HG02884 (cell line): ENCODE results near the gene ACSF3.
"Not testable (repeated sequence)": the region's sequence is repeated elsewhere in the genome, so short reads cannot be mapped to it uniquely, and the experiment has no call there.

Source experiments
- ATAC-seq: cut with Tn5 transposase; IDR thresholded peaks from one replicate; pipeline ENCODE4 v1.9.1; 2021; ENCODE audit warnings: mild to moderate bottlenecking, moderate library complexity; ENCODE audit not compliant: unreplicated experiment

The ACSF3 gene

DNA sequence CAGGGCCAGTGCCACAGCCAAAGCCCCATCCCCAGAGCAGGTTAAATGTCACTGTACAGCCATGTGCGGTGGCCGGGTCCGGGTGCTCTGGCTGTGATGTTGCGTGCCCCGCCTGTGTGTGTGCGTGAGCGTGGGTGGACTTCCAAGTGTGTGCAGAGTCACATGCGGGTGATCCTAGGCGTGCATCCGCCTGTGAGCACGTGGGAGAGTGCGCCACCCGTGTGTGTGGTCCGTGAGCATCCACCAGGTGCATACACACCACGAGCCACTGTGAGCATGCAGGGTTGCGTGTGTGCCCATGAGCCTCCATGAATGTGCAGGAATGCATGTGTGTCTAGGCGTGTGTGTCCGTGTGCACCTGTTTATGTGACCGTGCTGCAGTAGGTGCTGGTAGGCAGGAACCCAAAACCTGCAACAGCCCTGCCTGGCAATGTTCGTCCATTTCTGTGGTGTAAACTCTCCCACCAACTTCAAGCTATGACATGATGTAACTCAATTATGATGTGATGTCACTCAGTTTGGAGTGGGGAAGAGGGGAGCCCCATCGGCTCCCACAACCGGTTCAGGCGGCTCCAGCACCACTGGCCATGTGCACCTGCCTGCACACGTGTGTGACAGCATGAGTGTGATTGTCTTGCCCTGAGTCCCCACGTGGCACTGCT is 37.6 kb upstream of the ACSF3 start:
- ATAC-seq: no peak

DNA sequence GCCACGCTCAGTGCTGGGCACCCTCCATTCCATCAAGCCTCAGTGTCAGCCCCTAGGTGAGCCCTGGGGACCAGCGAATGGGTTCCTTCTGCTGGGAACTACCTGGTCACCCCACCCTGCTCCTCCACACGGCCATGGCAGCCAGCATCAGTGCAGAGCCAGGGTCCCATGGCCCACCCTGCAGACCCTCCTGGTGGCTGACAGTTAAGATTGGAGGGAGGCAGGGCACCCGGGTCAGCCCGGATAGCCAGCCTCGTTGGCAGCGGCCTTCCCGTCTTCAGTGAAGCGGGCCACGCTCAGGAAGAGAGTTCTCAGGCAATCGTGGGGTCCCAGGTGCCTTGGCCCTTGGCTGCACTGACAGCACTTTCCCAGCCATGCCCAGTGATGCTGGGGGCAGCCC is 37.1 kb upstream of the ACSF3 start:
- ATAC-seq: no peak

DNA sequence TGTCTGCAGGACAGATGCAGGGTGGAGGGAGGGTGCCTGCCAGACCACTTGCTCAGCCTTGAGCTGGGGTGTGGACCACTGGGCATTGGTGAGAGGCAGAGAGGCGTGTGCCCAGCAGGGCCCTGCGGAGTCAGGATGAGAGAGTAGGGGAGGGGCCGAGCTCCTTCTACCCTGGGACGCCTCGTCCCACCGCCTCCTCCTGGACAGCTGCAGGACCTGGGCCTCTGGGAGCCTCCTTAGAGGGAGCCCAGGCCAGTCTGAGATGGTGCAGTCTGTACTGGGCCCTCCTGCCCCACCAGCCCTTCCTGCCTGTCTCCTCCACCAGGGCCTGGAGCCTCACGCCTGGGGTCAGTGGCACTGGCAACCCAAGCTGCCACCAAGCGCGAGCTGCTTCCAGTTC is 35.9 kb upstream of the ACSF3 start:
- no peak for ATAC-seq

DNA sequence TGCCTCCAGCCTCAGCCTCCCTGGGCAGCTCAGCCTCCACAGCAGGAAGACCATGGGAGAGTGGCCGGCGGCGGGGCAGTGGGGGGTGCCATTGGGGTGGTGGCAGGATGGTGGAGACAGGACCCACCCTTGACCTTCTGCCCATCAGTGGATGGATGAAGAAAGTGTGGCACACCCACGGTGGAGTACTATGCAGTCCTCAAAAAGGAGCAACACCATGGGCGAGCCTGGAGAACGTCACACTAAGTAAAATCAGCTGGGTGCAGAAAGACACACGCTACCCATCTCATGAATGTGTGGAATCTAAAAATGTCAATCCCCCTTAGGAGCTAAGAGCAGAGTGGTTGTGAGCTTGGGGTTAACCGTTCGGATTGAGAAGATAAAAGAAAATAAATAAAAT is 34.8 kb upstream of the ACSF3 start:
- ATAC-seq: no peak

DNA sequence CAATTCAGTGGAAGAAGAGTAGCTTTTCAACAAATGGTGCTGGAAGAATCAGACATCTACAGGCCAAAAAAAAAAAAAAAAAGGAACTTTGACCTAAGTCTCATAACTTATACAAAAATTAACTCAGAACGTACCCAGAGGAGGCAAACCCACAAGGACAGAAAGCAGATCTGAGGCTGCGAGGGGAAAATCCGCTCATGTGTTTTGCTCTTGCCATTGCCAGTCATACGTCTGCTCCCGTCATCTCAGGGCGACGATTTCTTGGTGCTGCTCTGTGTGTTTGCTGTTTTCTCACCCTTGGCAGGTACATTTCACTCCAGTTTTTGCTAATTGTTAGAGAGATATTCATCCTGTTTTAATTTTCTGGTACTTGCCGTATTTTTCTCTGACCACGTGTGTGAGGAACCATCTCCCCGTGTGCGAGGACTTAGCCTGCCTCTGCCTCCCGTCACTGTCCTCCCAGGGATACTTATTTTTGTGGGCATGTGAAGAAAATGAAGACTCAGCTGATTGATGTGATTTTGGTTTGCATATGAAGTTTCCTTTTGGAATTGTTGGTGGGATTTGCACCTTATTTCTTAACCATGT is 33.4 kb upstream of the ACSF3 start:
- no peak for ATAC-seq

DNA sequence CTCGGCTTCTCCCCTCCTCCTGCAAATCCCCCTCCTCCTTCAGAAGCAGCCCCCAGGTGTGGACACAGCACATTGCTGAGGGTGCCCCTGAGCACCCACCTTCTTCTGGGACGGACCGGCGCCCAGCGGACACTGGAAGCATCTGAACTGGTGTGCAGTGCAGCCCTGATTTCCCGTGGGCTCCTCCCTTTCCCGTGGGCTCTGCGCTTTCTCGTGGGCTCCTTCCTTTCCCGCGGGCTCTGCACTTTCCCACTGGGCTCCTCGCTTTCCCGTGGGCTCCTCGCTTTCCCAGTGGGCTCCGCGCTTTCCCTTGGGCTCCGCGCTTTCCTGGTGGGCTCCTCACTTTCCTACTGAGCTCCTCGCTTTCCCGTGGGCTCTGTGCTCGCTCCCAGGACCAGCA is 32.6 kb upstream of the ACSF3 start:
- ATAC-seq: no peak

DNA sequence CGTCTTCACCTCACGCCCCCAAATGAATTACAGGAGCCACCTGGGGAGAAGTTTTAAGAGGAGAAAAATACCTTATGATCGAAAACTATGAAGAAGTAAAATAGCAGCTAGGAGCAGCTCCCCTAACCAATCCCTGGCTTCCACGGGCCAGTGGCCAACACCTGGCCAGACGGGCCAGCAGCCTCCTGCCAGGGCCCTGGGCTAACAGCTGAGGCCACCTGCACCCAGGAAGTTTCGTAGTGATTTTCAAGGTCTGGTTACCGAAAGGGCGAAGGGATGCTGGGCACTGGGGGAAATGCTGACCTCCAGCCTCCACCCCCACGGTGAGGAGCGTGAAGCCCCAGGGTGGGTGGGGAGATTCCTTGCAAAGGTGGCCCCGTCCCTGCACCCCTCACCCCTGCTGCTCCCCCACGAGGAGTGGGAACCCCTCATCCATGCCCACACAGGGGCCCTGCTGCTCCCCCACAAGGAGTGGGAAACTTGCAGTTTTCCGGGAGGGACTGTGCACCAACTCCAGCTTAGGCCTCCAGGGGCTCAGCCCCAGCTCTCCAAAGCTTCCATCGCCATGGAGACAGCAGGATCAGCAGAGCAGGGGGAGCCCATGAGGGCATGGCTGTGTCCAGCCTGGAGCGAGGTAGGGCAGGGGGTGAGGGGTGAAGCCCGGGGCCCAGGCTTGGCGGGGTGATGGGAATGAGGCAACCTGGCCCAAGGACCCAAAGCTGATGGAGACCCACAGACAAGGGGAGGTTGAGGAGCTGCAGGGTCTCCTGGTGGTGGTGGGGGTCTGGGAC is 31.9 kb upstream of the ACSF3 start:
- ATAC-seq: no peak

DNA sequence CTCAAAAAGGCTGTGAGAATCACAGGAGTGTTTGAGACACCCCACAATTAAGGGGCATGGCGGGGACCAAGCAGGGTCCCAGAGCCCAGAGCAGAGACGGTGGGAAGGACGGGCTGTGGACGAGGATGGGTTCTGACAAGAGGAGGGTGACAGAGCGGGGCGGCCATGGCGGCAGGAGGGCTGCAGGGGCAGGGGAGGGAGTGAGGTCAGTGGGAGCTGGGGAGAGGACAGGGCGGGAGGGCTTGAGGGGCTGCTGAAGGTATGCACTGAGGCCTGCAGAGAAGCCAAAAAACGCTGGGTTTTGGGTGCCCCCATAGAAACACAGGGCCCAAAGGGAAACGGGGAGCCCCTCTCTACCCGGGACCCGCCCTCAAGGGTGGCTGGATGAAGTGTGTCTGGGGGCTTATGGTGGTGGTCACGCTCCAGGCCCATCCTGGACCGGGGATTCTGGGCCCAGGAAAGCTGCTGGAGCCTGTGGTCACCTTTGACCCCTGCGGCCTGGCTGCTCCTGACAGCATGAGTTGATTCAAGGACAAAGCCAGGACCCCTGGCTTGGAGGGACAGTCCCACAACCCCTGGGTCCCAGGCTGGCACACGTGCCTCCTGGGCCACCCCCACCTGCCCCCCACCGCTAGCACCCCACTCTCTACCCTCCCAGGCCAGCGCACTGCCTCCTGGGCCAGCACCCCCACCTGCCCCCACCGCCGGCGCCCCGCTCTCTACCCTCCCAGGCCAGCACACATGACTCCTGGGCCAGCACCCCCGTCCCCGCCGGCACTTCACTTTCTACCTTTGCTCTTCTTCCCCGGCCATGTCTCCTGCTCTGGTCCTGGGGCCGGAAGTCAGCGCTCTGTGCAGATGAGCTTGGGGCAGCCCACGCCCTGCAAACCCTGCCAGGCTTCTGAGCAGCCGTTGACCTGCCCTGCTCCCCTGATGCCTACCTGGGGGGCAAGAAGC is 31.0 kb upstream of the ACSF3 start:
- ATAC-seq: no peak

DNA sequence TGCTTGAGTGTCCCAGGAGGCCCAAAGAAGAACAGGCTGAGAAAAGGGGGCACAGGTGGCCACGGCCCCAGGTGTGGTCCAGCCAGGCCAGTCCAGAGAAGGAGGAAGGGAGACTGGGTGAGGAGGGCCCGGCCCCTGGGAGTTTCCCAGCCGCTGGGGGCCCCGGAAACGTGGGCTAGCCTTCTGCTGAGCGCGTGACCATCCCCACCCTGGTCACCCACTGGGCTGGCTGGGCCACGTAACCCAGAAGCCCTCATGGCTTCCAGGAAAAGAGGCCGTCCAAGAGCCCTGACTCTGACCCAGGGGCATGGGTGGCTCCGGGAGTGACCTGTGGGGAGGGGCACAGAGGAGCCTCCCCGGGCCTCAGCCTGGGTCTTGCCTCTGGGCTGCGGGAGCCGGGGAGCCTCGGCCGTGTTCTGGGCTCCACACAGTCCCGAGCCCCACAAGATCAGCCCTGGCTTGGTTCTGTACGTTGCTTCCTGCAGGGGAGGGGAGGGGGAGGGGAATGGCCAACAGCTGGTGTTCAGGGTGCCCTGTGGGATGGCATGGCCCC is 29.8 kb upstream of the ACSF3 start:
- ATAC-seq: no peak

DNA sequence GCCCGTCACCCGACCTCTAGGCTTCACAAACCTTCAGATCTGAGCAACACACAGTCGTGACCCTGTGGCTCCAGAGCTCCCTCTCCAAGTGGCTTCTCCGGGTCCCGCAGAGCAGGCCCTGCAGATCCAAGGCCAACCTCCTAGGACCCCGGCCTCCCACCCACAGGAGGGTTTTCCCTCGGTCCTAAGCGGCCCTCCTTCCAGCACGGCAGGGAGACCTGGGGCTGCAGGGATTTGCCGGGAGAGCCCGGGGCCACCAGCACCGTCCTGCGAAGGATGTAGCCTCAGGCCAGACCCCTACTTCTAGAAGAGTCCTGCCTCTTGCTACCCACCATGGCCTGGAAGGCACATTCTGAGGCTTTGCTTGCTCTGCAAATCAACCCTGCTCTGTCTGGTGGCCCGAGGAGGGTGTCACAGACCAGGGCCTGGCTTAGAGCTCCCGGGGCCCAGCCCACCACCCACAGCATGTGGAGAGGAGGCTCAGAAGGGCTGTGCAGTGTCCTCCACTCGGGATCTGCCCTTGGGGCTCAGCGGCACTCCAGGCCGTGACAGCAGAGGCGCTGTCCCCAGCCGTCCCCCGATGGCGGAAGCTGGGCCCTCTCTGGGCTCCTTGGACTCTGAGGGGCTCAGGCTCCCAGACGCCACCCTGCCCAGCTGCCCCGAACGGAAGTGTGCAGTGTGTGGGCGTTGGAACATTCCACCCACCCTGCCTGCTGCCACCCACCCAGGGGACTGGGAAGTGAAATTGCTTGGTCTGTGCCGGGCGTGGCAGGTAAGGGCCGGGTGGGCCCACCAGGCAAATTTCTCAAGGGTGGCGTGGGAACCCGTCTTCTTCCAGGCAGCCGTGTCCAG is 28.8 kb upstream of the ACSF3 start:
- ATAC-seq: no peak

DNA sequence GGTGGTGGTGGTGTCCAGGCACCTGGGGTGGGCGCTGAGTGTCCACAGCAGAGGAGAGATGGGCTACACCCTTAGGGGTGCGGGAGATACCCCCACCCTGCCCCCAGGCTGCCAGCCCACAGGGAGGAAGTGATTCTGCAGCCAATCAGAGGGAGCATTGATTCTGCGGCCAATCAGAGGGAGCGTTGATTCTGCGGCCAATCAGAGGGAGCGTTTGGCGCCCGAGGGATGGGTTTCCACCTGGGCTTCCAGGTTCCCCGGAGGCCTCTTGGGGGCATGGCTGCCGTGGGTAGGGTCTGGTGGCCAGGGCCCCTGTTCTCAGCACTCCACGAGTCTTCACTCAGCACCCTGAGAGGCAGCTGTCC is 28.2 kb upstream of the ACSF3 start:
- ATAC-seq: no peak

DNA sequence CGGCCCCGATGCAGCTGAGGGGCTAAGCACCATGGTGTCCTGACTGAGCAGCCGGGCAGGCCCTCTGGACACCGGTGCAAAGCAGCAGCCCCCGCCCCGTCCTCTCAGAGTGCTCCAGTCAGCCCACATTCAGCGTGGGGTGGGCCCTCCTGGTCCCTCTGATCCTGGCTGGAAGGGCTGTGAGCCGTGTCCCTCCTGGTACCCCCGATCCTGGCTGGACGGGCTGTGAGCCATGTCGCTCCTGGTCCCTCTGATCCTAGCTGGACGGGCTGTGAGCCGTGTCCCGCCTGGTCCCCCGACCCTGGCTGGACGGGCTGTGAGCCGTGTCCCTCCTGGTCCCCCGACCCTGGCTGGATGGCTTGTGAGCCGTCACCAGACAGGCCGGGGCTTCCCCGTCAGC is 26.9 kb upstream of the ACSF3 start:
- no peak for ATAC-seq

DNA sequence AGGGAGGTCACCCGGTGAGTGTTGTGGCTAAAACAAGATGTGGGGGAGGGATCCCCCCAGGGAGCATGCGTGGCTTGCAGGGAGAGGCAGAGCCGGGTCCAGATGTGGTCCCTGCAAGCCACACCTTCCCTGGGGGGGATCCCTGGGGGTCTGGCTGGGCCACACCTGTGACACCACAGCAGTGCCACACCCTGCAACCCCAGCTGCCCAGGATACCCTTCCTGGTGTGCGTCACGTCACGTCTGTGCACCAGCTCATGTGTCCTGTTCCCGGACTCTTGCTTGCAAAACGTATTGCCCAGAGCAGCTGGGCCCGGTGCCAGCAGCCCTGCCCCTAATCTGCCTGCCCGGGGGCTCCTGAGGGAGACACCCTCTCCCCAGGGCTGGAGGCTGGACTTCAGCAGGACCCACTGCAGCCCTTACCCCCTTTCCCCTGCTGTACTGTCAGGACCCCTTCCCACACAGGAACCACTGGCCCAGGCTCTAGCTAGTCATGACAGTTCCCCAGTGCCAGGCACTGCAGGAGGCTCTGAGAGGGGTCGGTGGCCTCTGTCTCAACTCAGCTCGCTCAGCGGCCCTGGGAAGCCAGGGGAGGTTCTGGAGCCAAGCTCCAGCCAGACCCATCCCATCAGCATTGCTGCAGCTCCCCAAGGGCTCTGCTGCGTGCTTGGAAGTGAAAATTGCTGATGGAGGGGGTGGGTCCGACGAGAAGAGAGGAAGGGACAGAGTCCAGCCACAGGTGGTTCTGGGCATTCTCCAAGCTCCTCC is 25.8 kb upstream of the ACSF3 start:
- no peak for ATAC-seq

DNA sequence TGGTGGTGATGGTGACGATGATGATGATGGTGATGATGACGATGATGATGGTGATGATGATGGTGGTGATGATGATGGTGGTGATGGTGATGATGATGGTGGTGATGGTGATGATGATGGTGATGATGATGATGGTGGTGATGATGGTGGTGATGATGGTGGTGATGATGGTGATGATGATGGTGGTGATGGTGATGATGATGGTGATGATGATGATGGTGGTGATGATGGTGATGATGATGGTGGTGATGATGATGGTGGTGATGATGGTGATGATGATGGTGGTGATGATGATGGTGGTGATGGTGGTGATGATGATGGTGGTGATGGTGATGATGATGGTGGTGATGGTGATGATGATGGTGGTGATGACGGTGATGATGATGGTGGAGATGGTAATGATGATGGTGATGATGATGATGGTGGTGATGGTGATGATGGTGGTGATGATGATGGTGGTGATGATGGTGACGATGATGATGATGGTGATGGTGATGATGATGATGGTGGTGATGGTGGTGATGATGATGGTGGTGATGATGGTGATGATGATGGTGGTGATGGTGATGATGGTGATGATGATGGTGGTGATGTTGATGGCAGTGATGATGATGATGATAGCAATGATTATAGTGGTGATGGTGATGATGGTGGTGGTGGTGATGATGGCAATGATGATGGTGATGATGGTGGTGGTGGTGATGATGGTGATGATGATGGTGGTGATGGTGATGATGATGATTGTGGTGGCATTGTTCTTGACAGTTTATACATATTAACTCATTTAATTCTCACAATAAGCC is 24.6 kb upstream of the ACSF3 start:
- not testable (repeated sequence) for ATAC-seq

DNA sequence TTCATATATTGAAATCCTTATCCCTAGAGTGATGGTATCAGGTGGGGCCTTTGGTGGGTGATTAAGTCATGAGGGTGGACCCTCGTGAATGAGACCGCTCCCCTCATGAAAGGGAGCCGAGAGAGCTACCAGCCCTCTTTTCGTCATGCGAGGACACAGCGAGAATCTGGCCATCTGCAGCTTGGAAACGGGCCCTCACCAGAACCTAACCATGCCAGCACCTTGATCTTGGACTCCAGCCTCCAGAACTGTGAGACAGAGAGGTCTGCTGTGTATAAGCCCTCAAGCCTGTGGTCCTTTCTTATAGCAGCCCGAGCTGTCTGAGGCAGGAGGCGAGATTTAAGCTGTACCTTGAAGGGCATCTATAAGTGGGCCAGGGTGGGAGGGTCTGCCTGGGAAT is 23.7 kb upstream of the ACSF3 start:
- no peak for ATAC-seq

DNA sequence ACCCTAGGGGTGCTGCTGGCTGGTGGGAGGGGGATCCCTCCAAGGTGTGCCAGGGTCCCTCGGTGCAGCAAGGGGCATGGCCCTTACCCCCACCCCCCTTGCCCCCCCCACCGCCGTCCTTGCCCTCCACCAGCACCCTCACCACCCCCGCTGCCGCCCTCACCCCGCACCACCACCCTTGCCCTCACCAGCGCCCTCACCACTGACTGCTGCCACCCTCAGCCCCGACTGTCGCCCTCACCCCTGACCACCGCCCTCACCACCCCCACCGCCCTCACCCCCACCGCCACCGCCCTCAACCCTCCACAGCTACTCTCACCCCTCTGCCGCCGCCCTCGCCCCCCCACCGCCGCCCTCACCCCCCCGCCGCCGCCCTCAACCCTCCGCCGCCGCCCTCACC is 23.1 kb upstream of the ACSF3 start:
- no peak for ATAC-seq

DNA sequence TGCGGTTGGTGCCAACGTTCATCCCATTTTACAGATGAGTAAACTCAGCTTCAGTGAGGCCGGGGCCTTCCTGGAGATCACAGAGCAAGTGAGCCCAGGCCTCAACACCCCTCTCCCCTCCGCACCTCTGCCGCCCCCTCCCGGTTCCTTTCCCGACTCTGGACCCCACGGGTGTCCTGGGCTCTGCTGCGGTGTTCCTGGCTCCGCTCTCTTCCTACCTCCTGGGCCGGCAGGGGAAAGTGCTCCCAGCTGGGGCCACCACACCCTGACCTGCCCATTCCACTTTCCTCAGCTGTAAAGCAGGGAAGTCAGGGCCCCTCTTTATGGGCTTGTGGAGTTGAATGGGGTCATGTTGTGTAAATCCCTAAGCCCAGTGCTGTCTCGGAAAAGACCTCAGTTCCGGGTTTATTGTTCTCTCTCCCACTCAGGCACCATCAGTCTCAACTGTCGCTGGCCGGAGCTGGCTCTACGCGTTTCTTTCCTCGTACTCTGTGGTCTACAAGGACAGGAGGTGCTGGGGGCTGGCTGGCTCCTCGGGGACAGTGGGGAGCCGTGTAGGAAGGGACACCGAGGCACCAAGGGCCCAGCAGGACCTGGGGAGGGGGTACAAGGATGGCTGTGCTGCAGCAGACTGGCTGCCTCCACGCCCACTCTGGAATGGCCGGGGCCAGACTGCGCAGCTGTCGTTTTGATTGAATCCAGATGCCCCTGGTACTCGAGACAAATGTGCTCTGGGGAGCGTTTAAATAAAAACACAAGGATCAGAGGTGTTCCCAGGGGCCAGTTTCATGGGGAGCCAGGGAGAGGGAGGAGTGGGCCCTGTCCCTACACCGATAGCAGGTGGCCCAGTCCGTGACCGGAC is 21.7 kb upstream of the ACSF3 start:
- ATAC-seq: no peak
